Measurements from ENCODE around the gene LHB. TPM values are rescaled to one million over a fixed set of nuclear protein-coding genes. Genes with fewer than 3 reads are reported as not detected.

LHB gene
- polyA plus RNA-seq, 1 donor (not counting 4 experiments of a cell fraction or from before 2014, with no cell fraction given) = not detected

GRCh38 chr19:48969276-48970138, 47.4 kb downstream of the LHB start:
- peaks cover 6% of the 10 kb centered on the region for H4K20me1 ChIP-seq (ENCODE audit: control insufficient read depth, extremely low read depth, insufficient read depth, low read length)
- no peak overlapping the region for H3K4me2 ChIP-seq (ENCODE audit: control insufficient read depth, extremely low read depth, insufficient read depth, low read depth, low read length)
- DNase-seq (ENCODE audit: low read depth, low spot score) (no peak), FAIRE-seq (no peak)
- TF ChIP-seq, protein P1, sequence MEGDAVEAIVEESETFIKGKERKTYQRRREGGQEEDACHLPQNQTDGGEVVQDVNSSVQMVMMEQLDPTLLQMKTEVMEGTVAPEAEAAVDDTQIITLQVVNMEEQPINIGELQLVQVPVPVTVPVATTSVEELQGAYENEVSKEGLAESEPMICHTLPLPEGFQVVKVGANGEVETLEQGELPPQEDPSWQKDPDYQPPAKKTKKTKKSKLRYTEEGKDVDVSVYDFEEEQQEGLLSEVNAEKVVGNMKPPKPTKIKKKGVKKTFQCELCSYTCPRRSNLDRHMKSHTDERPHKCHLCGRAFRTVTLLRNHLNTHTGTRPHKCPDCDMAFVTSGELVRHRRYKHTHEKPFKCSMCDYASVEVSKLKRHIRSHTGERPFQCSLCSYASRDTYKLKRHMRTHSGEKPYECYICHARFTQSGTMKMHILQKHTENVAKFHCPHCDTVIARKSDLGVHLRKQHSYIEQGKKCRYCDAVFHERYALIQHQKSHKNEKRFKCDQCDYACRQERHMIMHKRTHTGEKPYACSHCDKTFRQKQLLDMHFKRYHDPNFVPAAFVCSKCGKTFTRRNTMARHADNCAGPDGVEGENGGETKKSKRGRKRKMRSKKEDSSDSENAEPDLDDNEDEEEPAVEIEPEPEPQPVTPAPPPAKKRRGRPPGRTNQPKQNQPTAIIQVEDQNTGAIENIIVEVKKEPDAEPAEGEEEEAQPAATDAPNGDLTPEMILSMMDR (optimal IDR thresholded peaks at IDR 0.05 in 1 of 3, IDR thresholded peaks at IDR 0.05 in 1 of 3, conservative IDR thresholded peaks at IDR 0.05 in 1 of 3; ENCODE audit: extremely low read depth in 1 of 3, insufficient read depth in 2 of 3, low read length in 3 of 3) = no peak
- TF ChIP-seq EZH2 (IDR thresholded peaks at IDR 0.05; ENCODE audit: low read length) = no peak
- peaks cover 26 to 31% of the 10 kb centered on the region in 2 experiments for H3K36me3 ChIP-seq (ENCODE audit: control insufficient read depth in 2 of 2, extremely low read depth in 1 of 2, insufficient read depth in 2 of 2, low read length in 2 of 2)
- H3K4me3 ChIP-seq (ENCODE audit: control insufficient read depth in 2 of 3, extremely low read depth in 1 of 3, insufficient read depth in 2 of 3, low read depth in 1 of 3, low read length in 3 of 3) = no peak overlapping the region
- no peak overlapping the region for H2AFZ ChIP-seq (ENCODE audit: control insufficient read depth, low read length)
- no peaks in the 10 kb centered on the region for H3K27me3 ChIP-seq (ENCODE audit: control insufficient read depth, extremely low read depth, insufficient read depth, low read length)
- H3K9ac ChIP-seq (ENCODE audit: control insufficient read depth, extremely low read depth, insufficient read depth, low read length) = no peak overlapping the region
- peaks cover 4% of the 10 kb centered on the region for H3K9me1 ChIP-seq (ENCODE audit: control insufficient read depth, extremely low read depth, insufficient read depth, low read length)
- peaks cover 7% of the 10 kb centered on the region for H3K79me2 ChIP-seq (ENCODE audit: control insufficient read depth, insufficient read depth, low read length)
- dilution Hi-C loops (cut with MboI; ENCODE audit: extremely low pct_ligation_motif_present, low sequenced_read_pairs) = no loop called here
- H3K4me1 ChIP-seq (ENCODE audit: control insufficient read depth, extremely low read depth, insufficient read depth, low read length) = peaks cover 12% of the 10 kb centered on the region
- no peaks in the 10 kb centered on the region for H3K9me3 ChIP-seq (ENCODE audit: control insufficient read depth, low read depth, low read length)
- H3K27ac ChIP-seq (ENCODE audit: control insufficient read depth, insufficient read depth, low read length) = no peak overlapping the region

DNA sequence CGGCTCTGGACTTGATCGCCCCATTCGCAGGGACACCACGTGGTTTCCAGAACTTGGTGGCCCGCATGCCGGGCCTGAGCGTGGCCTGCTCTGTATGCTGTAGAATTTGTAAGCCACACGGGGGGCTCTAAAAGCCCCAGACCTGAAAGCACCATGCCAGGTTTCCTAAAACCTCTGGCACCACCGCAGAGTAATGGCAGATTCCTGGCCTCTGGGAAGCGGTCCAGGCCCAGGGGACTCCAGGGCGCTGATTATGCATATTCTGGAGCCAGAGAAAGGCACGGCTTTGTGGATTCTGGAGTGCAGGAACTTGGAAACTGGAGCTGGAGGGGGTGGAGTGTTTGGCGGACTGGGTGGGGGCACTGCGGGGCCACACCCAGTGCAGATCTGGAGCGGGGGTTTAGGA, 48.1 kb downstream of the LHB start:
- no peak overlapping the region for H3K27ac ChIP-seq (ENCODE audit: control insufficient read depth, insufficient read depth, low read length)
- H3K9me3 ChIP-seq (ENCODE audit: control insufficient read depth, low read depth, low read length) = no peaks in the 10 kb centered on the region
- peaks cover 20 to 24% of the 10 kb centered on the region in 2 experiments for H3K36me3 ChIP-seq (ENCODE audit: control insufficient read depth in 2 of 2, extremely low read depth in 1 of 2, insufficient read depth in 2 of 2, low read length in 2 of 2)
- dilution Hi-C loops (cut with MboI; ENCODE audit: extremely low pct_ligation_motif_present, low sequenced_read_pairs) = no loop called here
- H3K4me1 ChIP-seq (ENCODE audit: control insufficient read depth, extremely low read depth, insufficient read depth, low read length) = peaks cover 19% of the 10 kb centered on the region
- H3K79me2 ChIP-seq (ENCODE audit: control insufficient read depth, insufficient read depth, low read length) = peaks cover 7% of the 10 kb centered on the region
- H3K9me1 ChIP-seq (ENCODE audit: control insufficient read depth, extremely low read depth, insufficient read depth, low read length) = peaks cover 4% of the 10 kb centered on the region
- H4K20me1 ChIP-seq (ENCODE audit: control insufficient read depth, extremely low read depth, insufficient read depth, low read length) = peaks cover 6% of the 10 kb centered on the region
- TF ChIP-seq, protein P1 (optimal IDR thresholded peaks at IDR 0.05 in 1 of 3, IDR thresholded peaks at IDR 0.05 in 1 of 3, conservative IDR thresholded peaks at IDR 0.05 in 1 of 3; ENCODE audit: extremely low read depth in 1 of 3, insufficient read depth in 2 of 3, low read length in 3 of 3) = no peak
- TF ChIP-seq EZH2 (IDR thresholded peaks at IDR 0.05; ENCODE audit: low read length) = no peak
- DNase-seq (ENCODE audit: low read depth, low spot score) (no peak), FAIRE-seq (no peak)
- H3K4me3 ChIP-seq (ENCODE audit: control insufficient read depth in 2 of 3, extremely low read depth in 1 of 3, insufficient read depth in 2 of 3, low read depth in 1 of 3, low read length in 3 of 3) = no peak overlapping the region
- no peaks in the 10 kb centered on the region for H3K27me3 ChIP-seq (ENCODE audit: control insufficient read depth, extremely low read depth, insufficient read depth, low read length)
- no peak overlapping the region for H3K9ac ChIP-seq (ENCODE audit: control insufficient read depth, extremely low read depth, insufficient read depth, low read length)
- H3K4me2 ChIP-seq (ENCODE audit: control insufficient read depth, extremely low read depth, insufficient read depth, low read depth, low read length) = no peak overlapping the region
- H2AFZ ChIP-seq (ENCODE audit: control insufficient read depth, low read length) = no peak overlapping the region

All from keratinocyte (primary cell).